Thyroid gland (tissue), 4 donors: ENCODE data around the gene CREB3L1. TPM values are rescaled to one million over a fixed set of nuclear protein-coding genes. Genes with fewer than 3 reads are reported as not detected.

ENCODE experiments used
- DNase-seq, 2 donors: peaks; one replicate each; pipeline ENCODE4 v3.0.0-alpha.2; 2019
- H3K27ac ChIP-seq, 3 donors: fragments of 200-600 bp; sonication (generic); 1 replicate in 2 of 3; 2 replicates in 1 of 3; pipeline ENCODE4 v1.5.1; 2016 to 2019; ENCODE audit warnings: mild to moderate bottlenecking in 1 of 3, moderate library complexity in 1 of 3
- H3K27me3 ChIP-seq: fragments of 200-600 bp; sonication (generic); one replicate; pipeline ENCODE4 v1.5.1; 2019
- H3K36me3 ChIP-seq, 2 donors: fragments of 200-600 bp; sonication (generic); one replicate each; pipeline ENCODE4 v1.5.1; 2016 to 2019
- H3K4me1 ChIP-seq, 2 donors: fragments of 200-600 bp; sonication (generic); one replicate each; pipeline ENCODE4 v1.5.1; 2017 to 2019
- H3K4me3 ChIP-seq, 3 donors: fragments of 200-600 bp; sonication (generic); replicated peaks in 1 of 3; 1 replicate in 2 of 3; 2 replicates in 1 of 3; pipeline ENCODE4 v1.5.1; 2016; ENCODE audit warnings: mild to moderate bottlenecking in 1 of 3
- H3K9me3 ChIP-seq: fragments of 200-600 bp; sonication (generic); one replicate; pipeline ENCODE4 v1.5.1; 2017
- POLR2A ChIP-seq, 2 donors: fragments of 450-650 bp; IDR thresholded peaks; one replicate each; pipeline ENCODE4 v1.6.1; 2017; ENCODE audit warnings: antibody characterized with exemption in 2 of 2, mild to moderate bottlenecking in 2 of 2, moderate library complexity in 1 of 2
- WGBS, 2 donors: methylation state at CpG; one replicate each; pipeline ENCODE4 v1.1.5; 2017; 5-methylcytosine and 5-hydroxymethylcytosine counted together
- intact Hi-C: fragments of 100-400 bp; cut with DNase I; formaldehyde crosslinking; loops from one replicate; pipeline ENCODE4 v1.15.1; 2023
- total RNA-seq, 4 donors: library from RNA; depleted of rRNA; stranded (reverse); fragments of >200 nt; gene quantifications; one replicate each; pipeline ENCODE4 v1.2.3, GENCODE V29; 2016
- TF ChIP-seq, protein P1 (sequence below), 6 experiments: fragments of 200-600 bp in 3 of 6; fragments of 450-650 bp in 3 of 6; sonication (generic) in 3 of 6; IDR thresholded peaks; one replicate each; pipeline ENCODE4 v1.5.1; 2016 to 2019; ENCODE audit warnings: antibody characterized with exemption in 6 of 6, mild to moderate bottlenecking in 2 of 6, inconsistent platforms in 1 of 6, moderate library complexity in 1 of 6

The CREB3L1 gene
- total RNA-seq, 4 donors from 2014 or later: 0.88 to 3.1 (median 2.1) TPM

DNA sequence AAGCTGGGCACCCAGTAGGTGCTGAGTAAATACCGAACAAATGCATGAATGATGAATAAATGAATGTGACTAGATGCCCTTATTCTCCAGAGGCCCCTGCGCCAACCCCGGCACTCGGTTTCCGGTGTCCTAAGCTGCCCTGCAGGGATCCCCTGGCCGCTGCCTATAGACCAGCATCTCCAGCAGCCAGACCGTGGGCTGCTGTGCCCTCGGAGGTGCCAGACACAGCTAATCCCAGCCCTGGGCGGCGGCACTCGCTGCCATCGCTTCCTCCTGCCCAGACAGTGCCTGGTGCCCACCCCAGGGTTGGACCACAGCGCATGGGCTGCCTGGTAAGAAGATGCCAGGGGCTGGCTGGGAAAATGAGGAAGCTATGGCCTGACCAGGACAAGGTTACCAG, 15.6 kb downstream of the CREB3L1 start:
- DNase-seq: no peak
- Histone ChIP-seq H3K4me1 (peaks cover 30 to 45% of the 10 kb centered on the region in 2 donors), H3K9me3 (no peaks in the 10 kb centered on the region), H3K36me3 (no peaks in the 10 kb centered on the region), H3K27me3 (no peaks in the 10 kb centered on the region), H3K27ac (no peak overlapping the region), H3K4me3 (no peak overlapping the region)
- 90 to 95% methylated on average over 5 to 8 of the region's 13 CpGs for WGBS, 2 donors
- TF ChIP-seq, protein P1, sequence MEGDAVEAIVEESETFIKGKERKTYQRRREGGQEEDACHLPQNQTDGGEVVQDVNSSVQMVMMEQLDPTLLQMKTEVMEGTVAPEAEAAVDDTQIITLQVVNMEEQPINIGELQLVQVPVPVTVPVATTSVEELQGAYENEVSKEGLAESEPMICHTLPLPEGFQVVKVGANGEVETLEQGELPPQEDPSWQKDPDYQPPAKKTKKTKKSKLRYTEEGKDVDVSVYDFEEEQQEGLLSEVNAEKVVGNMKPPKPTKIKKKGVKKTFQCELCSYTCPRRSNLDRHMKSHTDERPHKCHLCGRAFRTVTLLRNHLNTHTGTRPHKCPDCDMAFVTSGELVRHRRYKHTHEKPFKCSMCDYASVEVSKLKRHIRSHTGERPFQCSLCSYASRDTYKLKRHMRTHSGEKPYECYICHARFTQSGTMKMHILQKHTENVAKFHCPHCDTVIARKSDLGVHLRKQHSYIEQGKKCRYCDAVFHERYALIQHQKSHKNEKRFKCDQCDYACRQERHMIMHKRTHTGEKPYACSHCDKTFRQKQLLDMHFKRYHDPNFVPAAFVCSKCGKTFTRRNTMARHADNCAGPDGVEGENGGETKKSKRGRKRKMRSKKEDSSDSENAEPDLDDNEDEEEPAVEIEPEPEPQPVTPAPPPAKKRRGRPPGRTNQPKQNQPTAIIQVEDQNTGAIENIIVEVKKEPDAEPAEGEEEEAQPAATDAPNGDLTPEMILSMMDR (IDR thresholded peaks at IDR 0.05): no peak
- TF ChIP-seq POLR2A (IDR thresholded peaks at IDR 0.05): no peak
- intact Hi-C loops: no loop called here

DNA sequence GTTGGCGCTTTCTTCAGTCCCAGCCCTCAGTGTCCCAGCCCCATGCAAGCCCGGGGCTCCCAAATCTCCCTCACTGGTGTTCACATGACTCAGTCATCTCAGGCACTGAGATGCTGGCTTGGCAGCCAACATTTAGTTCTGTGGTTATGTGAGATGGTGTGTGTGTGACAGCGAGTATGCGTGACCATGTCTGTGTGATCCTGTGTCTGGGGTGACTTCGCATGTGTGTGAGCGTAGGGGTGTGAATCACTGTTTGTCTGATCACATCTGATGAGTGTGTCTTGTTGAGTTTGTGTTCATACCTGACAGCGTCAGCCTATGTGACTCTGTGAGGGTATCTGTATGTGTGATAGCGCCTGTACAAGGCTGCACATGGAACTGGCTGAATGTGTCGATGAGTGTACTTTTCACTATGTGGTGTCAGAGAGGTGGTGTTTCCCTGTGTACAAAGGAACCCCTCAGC, 16.2 kb downstream of the CREB3L1 start:
- Histone ChIP-seq H3K4me3 (no peak overlapping the region), H3K4me1 (peaks cover 30 to 45% of the 10 kb centered on the region in 2 donors), H3K27me3 (no peaks in the 10 kb centered on the region), H3K9me3 (no peaks in the 10 kb centered on the region), H3K27ac (no peak overlapping the region), H3K36me3 (no peaks in the 10 kb centered on the region)
- TF ChIP-seq, protein P1 (IDR thresholded peaks at IDR 0.05): no peak
- no peak for TF ChIP-seq POLR2A (IDR thresholded peaks at IDR 0.05)
- WGBS, 2 donors: 86 to 93% methylated on average over 9 of the region's 9 CpGs
- no peak for DNase-seq
- intact Hi-C loops: no loop called here

DNA sequence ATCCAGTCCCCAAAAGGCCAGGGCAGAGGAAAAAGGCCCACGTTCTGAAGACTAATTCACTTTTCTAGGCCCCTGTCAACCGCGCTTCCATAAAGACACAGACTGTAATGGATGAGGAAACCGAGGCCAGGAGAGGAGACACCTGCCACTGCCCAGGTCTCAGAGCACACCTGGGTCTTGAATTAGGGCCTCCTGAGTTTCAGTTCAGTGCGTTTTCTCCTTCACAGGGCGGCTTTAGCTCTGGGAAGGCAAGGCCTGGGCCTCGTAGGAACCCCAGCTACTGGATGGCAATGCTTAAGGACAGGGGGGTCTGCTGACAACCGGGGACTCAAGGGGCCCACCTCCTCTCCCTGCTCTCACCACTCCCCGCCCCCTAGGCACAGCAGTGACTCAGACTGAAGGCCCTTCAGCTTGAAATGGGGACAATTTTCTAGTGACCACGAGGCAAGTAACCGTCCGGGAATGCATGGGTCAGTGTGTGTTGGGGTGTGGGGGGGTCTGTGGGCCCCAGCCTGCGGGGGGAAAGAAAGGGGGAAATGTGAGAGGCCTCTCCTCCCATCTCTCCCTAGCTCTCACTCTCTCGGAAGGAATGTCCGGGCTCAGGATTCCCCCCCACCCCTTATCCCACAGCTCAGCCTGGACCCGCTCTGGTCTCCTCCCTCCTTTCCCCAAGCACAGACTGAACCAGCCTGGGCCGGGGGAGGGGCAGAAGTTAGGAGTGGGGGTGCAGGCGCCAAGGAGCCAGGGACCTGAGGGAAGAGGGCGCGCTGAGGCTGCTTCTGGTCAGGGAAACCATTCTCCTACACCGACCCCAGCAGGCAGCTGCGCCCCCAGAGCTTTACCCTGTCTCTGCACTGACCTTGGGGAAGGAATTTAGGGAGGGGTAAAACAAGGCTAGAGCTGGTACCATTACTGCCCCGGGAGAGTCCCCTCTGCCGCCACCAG, 17.2 kb downstream of the CREB3L1 start:
- H3K4me1 ChIP-seq: peaks cover 30 to 45% of the 10 kb centered on the region in 2 donors
- H3K36me3 ChIP-seq: no peaks in the 10 kb centered on the region
- 50 to 62% methylated on average over 21 to 22 of the region's 24 CpGs for WGBS, 2 donors
- intact Hi-C loops: no loop called here
- DNase-seq: peak in 1 of 2 donors; percentile 35
- no peaks in the 10 kb centered on the region for H3K27me3 ChIP-seq
- H3K27ac ChIP-seq: no peak overlapping the region
- TF ChIP-seq, protein P1 (IDR thresholded peaks at IDR 0.05): no peak
- no peak for TF ChIP-seq POLR2A (IDR thresholded peaks at IDR 0.05)
- peak overlapping the region in 2 of 3 donors; percentile 30 to 38 for H3K4me3 ChIP-seq
- H3K9me3 ChIP-seq: no peaks in the 10 kb centered on the region

DNA sequence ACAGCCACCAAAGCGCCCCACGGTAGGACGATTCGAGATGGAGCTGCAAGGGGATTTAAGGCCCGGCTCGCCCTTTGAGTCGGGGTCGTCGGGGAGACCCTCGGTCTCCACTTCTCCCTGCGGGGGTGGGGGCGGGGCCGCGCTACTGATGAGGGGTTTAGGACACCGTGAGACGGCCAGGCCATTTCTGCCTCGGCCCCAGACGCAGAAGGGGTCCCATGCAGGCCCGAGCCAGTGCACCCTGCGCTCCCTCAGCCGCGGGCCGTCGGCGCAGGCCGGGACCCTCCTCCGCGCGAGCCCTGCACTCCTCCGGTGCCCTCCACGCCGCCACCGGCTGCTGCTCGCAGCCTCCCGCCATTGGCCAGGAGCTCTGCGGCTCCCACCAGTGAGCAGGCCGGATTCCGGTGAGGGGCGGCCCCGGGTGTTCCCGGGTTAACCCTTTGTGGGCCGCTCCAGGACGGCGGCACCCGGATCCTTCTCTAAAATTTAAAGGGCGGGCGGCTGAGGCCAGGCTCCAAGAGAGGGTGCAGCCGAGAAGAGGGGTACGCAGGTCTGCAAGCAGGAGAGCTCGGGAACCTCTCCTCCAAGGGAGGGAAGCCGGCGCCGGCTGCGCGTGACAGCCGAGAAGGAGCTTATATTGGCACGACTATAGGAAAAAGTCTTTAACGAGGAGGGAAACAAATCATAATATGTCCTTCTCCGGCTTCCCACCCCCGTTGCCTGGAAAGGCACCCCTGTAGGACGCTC, 18.0 kb downstream of the CREB3L1 start:
- Histone ChIP-seq H3K4me1 (peaks cover 26 to 38% of the 10 kb centered on the region in 2 donors), H3K36me3 (no peaks in the 10 kb centered on the region), H3K27me3 (no peaks in the 10 kb centered on the region), H3K27ac (no peak overlapping the region), H3K9me3 (no peaks in the 10 kb centered on the region), H3K4me3 (peak overlapping the region; percentile 30 to 54 (median 38))
- intact Hi-C loops: no loop called here
- 0 to 2% methylated on average over 3 to 40 of the region's 61 CpGs for WGBS, 2 donors
- no peak for TF ChIP-seq POLR2A (IDR thresholded peaks at IDR 0.05)
- TF ChIP-seq, protein P1 (IDR thresholded peaks at IDR 0.05): no peak
- peak; percentile 75 to 76 for DNase-seq
